ENCODE data around the gene UNC13C.

UNC13C gene

DNA sequence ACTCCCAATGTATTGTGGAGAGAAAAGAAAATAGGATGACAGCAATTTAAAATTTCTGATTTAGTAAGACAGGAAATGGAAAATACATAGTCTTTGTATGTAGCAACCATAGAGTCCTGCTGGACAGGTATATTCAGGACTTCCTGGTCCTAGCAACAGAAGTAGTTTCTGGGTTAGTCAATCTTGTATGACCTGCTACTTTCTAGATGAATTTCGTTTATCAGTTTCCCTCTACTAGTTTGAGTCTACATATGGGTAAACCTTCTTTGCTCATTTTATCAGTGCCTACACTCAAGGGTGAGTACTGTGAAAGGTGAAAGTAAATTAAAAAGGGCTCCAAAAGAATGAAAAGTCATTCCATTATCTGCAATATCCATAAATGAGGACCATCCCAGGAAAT lies 309.8 kb downstream of the UNC13C start:
- Histone ChIP-seq H3K4me1 (ENCODE audit: control insufficient read depth, insufficient read depth, low read length) (no peaks in the 10 kb centered on the region), H3K4me3 (ENCODE audit: low read length in 2 of 2) (no peak overlapping the region), H3K36me3 (ENCODE audit: control insufficient read depth in 2 of 2, insufficient read depth in 2 of 2, low read length in 2 of 2) (no peaks in the 10 kb centered on the region), H3K27ac (ENCODE audit: low read length) (no peak overlapping the region), H3K27me3 (ENCODE audit: control insufficient read depth in 1 of 2, insufficient read depth in 2 of 2, low read length in 2 of 2) (no peaks in the 10 kb centered on the region), H3K9ac (ENCODE audit: low read length in 2 of 2) (no peak overlapping the region), H3K9me3 (ENCODE audit: control insufficient read depth in 2 of 2, low read length in 2 of 2) (no peaks in the 10 kb centered on the region)

DNA sequence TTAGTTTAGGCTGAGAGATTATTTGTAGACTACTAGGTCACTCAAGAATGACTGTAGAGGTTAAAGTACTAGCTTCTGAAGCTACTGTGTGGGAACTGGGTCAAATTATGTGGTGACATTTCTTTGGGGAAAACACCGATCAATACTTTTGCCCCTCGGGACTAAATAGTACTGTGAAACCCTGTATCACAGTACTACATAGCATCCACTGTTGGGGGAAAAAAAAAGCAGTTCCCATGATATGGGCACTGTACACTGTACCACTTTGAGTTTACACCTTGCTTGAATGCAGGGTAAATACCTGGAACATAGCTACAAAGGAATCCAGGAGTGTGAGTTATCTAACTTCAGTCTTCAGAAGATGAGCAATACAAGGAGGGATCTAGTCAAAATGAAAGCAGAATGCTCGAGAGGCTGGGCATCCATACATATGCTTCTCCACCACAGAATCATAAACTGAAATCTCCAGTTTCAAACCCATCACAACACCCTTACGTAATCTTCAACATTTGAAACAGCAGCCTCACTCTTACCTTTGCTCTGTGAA lies 311.4 kb downstream of the UNC13C start:
- no peaks in the 10 kb centered on the region for H3K36me3 ChIP-seq (ENCODE audit: control insufficient read depth in 2 of 2, insufficient read depth in 2 of 2, low read length in 2 of 2)
- no peak overlapping the region for H3K27ac ChIP-seq (ENCODE audit: low read length)
- no peaks in the 10 kb centered on the region for H3K27me3 ChIP-seq (ENCODE audit: control insufficient read depth in 1 of 2, insufficient read depth in 2 of 2, low read length in 2 of 2)
- no peaks in the 10 kb centered on the region for H3K4me1 ChIP-seq (ENCODE audit: control insufficient read depth, insufficient read depth, low read length)
- no peaks in the 10 kb centered on the region for H3K9me3 ChIP-seq (ENCODE audit: control insufficient read depth in 2 of 2, low read length in 2 of 2)
- no peak overlapping the region for H3K4me3 ChIP-seq (ENCODE audit: low read length in 2 of 2)
- no peak overlapping the region for H3K9ac ChIP-seq (ENCODE audit: low read length in 2 of 2)

DNA sequence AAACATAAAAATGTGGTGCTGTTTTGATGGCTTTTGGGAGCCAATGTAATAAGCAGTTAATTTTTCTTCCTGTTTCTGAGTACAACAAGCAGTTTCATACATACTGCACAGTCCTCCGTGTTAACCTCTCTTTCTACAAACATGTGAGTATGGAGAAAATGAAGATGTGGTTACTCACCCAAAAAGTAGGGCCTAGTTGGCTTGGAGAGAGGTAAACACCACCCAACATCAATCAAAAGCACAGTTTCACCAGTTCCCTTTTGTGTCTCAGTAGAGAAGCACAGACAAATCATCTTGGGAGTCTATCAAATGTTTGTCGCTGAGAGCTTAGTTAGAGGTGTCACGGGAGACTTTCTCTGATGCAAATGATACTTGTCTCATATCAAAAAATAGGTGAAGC lies 320.2 kb downstream of the UNC13C start:
- H3K9me3 ChIP-seq (ENCODE audit: control insufficient read depth in 2 of 2, low read length in 2 of 2), result no peaks in the 10 kb centered on the region
- H3K27me3 ChIP-seq (ENCODE audit: control insufficient read depth in 1 of 2, insufficient read depth in 2 of 2, low read length in 2 of 2), result no peaks in the 10 kb centered on the region
- no peaks in the 10 kb centered on the region for H3K4me1 ChIP-seq (ENCODE audit: control insufficient read depth, insufficient read depth, low read length)
- no peaks in the 10 kb centered on the region for H3K36me3 ChIP-seq (ENCODE audit: control insufficient read depth in 2 of 2, insufficient read depth in 2 of 2, low read length in 2 of 2)
- H3K9ac ChIP-seq (ENCODE audit: low read length in 2 of 2), result no peak overlapping the region
- H3K4me3 ChIP-seq (ENCODE audit: low read length in 2 of 2), result no peak overlapping the region
- no peak overlapping the region for H3K27ac ChIP-seq (ENCODE audit: low read length)

DNA sequence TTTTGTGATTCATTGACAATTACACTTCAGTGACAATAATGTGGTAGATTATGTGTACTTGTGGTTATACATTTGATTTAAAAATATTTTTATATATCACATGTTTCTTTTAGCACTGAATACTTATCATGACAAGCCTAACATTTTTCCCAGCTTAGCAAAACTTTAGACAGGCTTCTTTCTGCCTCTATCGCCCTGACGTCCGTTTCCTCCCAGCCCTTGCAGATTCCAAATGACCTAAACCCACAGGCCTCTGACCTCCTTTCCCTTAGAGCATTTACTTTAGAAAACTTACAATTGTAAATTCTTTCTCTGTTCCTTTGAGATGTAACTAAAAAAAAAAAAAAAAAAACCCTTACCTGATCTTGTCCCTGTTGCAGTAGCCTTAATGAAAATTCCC lies 326.1 kb downstream of the UNC13C start:
- Histone ChIP-seq H3K36me3 (ENCODE audit: control insufficient read depth in 2 of 2, insufficient read depth in 2 of 2, low read length in 2 of 2) (no peaks in the 10 kb centered on the region), H3K9ac (ENCODE audit: low read length in 2 of 2) (no peak overlapping the region), H3K4me1 (ENCODE audit: control insufficient read depth, insufficient read depth, low read length) (no peaks in the 10 kb centered on the region), H3K27ac (ENCODE audit: low read length) (no peak overlapping the region), H3K9me3 (ENCODE audit: control insufficient read depth in 2 of 2, low read length in 2 of 2) (no peaks in the 10 kb centered on the region), H3K4me3 (ENCODE audit: low read length in 2 of 2) (no peak overlapping the region), H3K27me3 (ENCODE audit: control insufficient read depth in 1 of 2, insufficient read depth in 2 of 2, low read length in 2 of 2) (no peaks in the 10 kb centered on the region)

DNA sequence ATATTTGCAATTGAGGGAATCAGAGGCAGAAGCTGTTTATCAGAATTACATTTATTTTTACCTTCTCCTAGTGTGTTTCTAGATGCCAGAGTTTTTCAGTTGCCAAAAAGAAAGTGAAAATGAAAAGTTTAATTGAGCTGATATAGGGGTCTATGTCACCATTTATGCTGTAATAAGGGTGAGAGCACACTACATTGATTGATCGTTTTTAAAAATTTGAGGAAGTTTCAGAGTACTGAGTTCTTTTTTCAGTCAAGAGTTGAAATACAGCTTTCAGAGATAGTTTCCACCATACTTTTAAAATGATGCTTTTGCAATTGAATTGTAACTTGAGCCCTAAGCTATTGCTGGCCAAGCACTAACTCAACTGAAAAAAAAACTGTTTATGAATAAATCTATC lies 326.9 kb downstream of the UNC13C start:
- H3K4me1 ChIP-seq (ENCODE audit: control insufficient read depth, insufficient read depth, low read length), result no peaks in the 10 kb centered on the region
- no peaks in the 10 kb centered on the region for H3K36me3 ChIP-seq (ENCODE audit: control insufficient read depth in 2 of 2, insufficient read depth in 2 of 2, low read length in 2 of 2)
- H3K27me3 ChIP-seq (ENCODE audit: control insufficient read depth in 1 of 2, insufficient read depth in 2 of 2, low read length in 2 of 2), result no peaks in the 10 kb centered on the region
- no peak overlapping the region for H3K27ac ChIP-seq (ENCODE audit: low read length)
- H3K9ac ChIP-seq (ENCODE audit: low read length in 2 of 2), result no peak overlapping the region
- H3K4me3 ChIP-seq (ENCODE audit: low read length in 2 of 2), result no peak overlapping the region
- H3K9me3 ChIP-seq (ENCODE audit: control insufficient read depth in 2 of 2, low read length in 2 of 2), result no peaks in the 10 kb centered on the region

DNA sequence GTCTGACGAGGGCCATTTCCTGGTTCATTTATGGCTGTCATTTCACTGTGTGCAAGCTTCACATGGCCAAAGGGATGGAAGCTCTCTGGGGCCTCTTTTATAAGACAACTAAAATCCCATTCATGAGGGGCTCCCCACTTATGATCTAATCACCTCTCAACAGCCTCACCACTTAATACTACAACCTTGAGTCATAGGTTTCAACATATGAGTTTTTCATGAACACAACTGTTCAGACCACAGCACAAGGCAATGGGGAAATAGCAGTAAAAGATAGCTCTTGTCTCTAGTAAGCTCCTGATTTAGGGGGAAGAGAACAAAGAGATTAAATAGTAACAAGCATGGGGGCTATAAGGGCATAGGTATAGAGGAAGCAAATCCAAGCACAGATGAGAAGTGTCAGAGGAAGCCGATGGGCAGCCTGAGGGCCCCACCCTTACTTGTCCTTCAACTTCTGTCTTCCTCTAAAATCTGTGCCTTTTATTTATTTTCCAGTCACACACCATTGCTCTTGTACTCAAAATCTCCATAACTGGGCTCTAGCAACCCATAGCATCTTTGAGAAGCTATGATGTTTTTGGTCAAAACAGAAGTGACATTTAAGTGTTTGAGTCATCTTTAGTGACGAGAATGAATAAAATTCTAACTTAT lies 329.1 kb downstream of the UNC13C start:
- no peak overlapping the region for H3K27ac ChIP-seq (ENCODE audit: low read length)
- no peaks in the 10 kb centered on the region for H3K27me3 ChIP-seq (ENCODE audit: control insufficient read depth in 1 of 2, insufficient read depth in 2 of 2, low read length in 2 of 2)
- H3K36me3 ChIP-seq (ENCODE audit: control insufficient read depth in 2 of 2, insufficient read depth in 2 of 2, low read length in 2 of 2), result no peaks in the 10 kb centered on the region
- H3K4me1 ChIP-seq (ENCODE audit: control insufficient read depth, insufficient read depth, low read length), result no peaks in the 10 kb centered on the region
- H3K9me3 ChIP-seq (ENCODE audit: control insufficient read depth in 2 of 2, low read length in 2 of 2), result no peaks in the 10 kb centered on the region
- no peak overlapping the region for H3K9ac ChIP-seq (ENCODE audit: low read length in 2 of 2)
- no peak overlapping the region for H3K4me3 ChIP-seq (ENCODE audit: low read length in 2 of 2)

DNA sequence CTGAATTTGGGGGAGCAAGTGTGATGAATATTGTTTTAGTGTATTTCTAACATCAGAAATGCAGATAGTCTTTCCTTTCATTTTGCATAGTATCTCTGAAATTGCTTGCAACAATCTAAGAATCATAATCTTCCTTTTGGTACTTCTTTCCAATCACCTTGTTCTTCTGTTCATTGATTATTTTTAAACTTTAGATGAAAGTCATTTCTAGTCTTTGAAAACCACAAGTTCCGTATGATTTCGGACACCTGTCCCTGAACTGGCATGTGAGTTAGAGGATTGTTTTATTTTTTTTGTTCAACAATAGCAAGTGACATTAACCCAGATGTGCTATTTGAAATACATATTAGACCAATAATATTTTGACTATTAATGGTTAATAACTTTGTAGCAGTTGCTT lies 329.7 kb downstream of the UNC13C start:
- H3K27ac ChIP-seq (ENCODE audit: low read length), result no peak overlapping the region
- no peak overlapping the region for H3K9ac ChIP-seq (ENCODE audit: low read length in 2 of 2)
- H3K27me3 ChIP-seq (ENCODE audit: control insufficient read depth in 1 of 2, insufficient read depth in 2 of 2, low read length in 2 of 2), result no peaks in the 10 kb centered on the region
- no peak overlapping the region for H3K4me3 ChIP-seq (ENCODE audit: low read length in 2 of 2)
- H3K36me3 ChIP-seq (ENCODE audit: control insufficient read depth in 2 of 2, insufficient read depth in 2 of 2, low read length in 2 of 2), result no peaks in the 10 kb centered on the region
- H3K9me3 ChIP-seq (ENCODE audit: control insufficient read depth in 2 of 2, low read length in 2 of 2), result no peaks in the 10 kb centered on the region
- H3K4me1 ChIP-seq (ENCODE audit: control insufficient read depth, insufficient read depth, low read length), result no peaks in the 10 kb centered on the region

DNA sequence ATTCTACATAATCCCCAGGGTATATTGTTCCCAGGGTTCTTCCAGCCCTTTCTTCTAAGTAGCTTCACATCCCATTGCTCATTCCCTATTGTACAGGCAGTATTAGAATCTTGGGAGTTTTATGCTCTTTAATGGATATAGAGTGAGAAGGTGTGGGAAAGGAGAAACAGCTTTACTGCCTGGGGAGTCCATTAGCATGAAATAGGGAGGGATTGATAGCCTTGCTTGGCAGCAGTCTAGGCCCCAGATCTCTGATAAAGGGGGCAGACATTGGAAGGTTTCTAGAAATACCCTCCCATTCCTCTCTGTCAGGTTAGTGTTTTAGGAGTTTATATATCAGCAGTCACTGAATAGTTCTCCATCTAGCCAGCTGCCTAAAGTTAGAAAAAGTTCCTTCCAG lies 334.3 kb downstream of the UNC13C start:
- Histone ChIP-seq H3K4me1 (ENCODE audit: control insufficient read depth, insufficient read depth, low read length) (no peaks in the 10 kb centered on the region), H3K27me3 (ENCODE audit: control insufficient read depth in 1 of 2, insufficient read depth in 2 of 2, low read length in 2 of 2) (no peaks in the 10 kb centered on the region), H3K27ac (ENCODE audit: low read length) (no peak overlapping the region), H3K4me3 (ENCODE audit: low read length in 2 of 2) (no peak overlapping the region), H3K36me3 (ENCODE audit: control insufficient read depth in 2 of 2, insufficient read depth in 2 of 2, low read length in 2 of 2) (no peaks in the 10 kb centered on the region), H3K9ac (ENCODE audit: low read length in 2 of 2) (no peak overlapping the region), H3K9me3 (ENCODE audit: control insufficient read depth in 2 of 2, low read length in 2 of 2) (no peaks in the 10 kb centered on the region)

DNA sequence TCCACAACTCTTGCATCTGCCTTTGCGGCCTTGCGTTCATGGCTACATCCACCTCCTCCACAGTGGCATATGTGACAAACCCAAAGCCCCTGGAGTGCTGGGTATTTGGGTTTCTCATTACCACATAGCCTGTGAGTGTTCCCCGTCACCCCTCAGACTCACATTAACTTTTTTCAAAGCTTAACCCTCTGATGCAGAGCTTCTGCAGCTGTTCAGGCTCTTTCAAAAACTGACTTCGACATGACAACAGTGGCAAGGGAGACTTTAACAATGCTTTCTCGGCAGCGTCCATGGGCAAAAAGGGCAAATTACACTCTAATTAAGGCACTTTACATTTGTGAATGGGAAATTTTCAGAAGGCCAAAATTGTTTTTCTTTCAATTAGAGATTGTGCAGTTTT lies 343.2 kb downstream of the UNC13C start:
- H3K9ac ChIP-seq (ENCODE audit: low read length in 2 of 2), result no peak overlapping the region
- H3K27ac ChIP-seq (ENCODE audit: low read length), result no peak overlapping the region
- no peaks in the 10 kb centered on the region for H3K9me3 ChIP-seq (ENCODE audit: control insufficient read depth in 2 of 2, low read length in 2 of 2)
- H3K27me3 ChIP-seq (ENCODE audit: control insufficient read depth in 1 of 2, insufficient read depth in 2 of 2, low read length in 2 of 2), result no peaks in the 10 kb centered on the region
- H3K36me3 ChIP-seq (ENCODE audit: control insufficient read depth in 2 of 2, insufficient read depth in 2 of 2, low read length in 2 of 2), result no peaks in the 10 kb centered on the region
- H3K4me3 ChIP-seq (ENCODE audit: low read length in 2 of 2), result no peak overlapping the region
- no peaks in the 10 kb centered on the region for H3K4me1 ChIP-seq (ENCODE audit: control insufficient read depth, insufficient read depth, low read length)

DNA sequence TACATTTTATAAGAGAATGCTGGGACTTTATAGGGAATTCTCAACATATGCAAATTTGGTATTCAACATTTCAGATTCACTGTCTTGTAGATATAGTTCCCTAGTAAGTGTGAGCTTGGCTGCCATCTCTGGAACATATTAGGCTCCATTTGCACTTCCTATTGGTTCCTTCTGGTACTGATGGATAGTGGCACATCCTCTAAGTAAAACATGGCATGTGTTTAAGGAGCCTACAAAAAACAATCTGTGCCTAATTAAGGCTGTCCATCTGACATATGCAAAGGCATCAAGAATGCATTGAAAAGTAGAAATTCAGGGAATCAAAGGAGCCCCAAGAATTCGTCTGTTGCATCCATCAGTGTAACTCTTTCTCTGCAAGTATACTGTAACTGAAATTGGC lies 344.1 kb downstream of the UNC13C start:
- Histone ChIP-seq H3K9me3 (ENCODE audit: control insufficient read depth in 2 of 2, low read length in 2 of 2) (no peaks in the 10 kb centered on the region), H3K4me1 (ENCODE audit: control insufficient read depth, insufficient read depth, low read length) (no peaks in the 10 kb centered on the region), H3K27me3 (ENCODE audit: control insufficient read depth in 1 of 2, insufficient read depth in 2 of 2, low read length in 2 of 2) (no peaks in the 10 kb centered on the region), H3K27ac (ENCODE audit: low read length) (no peak overlapping the region), H3K36me3 (ENCODE audit: control insufficient read depth in 2 of 2, insufficient read depth in 2 of 2, low read length in 2 of 2) (no peaks in the 10 kb centered on the region), H3K9ac (ENCODE audit: low read length in 2 of 2) (no peak overlapping the region), H3K4me3 (ENCODE audit: low read length in 2 of 2) (no peak overlapping the region)

DNA sequence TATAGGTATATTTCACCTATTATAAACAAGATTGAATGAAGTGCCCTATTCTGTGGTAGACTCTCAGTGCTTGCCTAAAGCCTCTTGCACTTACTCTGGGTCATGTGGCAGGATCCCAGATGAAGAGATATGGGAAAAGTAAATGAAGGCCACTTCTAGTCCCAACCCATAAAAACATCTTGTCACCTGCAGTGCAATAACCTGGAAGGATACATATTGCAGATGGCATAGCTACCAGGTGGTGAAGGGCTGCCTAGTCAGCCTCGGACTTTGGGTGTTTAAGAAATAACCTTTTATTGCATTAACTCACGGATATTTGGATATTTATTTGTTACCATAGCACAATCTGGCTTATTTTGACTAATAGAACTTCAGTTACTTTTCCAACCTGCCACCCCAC lies 367.1 kb downstream of the UNC13C start:
- Histone ChIP-seq H3K4me3 (ENCODE audit: low read length in 2 of 2) (no peak overlapping the region), H3K36me3 (ENCODE audit: control insufficient read depth in 2 of 2, insufficient read depth in 2 of 2, low read length in 2 of 2) (no peaks in the 10 kb centered on the region), H3K4me1 (ENCODE audit: control insufficient read depth, insufficient read depth, low read length) (no peaks in the 10 kb centered on the region), H3K27ac (ENCODE audit: low read length) (no peak overlapping the region), H3K9me3 (ENCODE audit: control insufficient read depth in 2 of 2, low read length in 2 of 2) (no peaks in the 10 kb centered on the region), H3K9ac (ENCODE audit: low read length in 2 of 2) (no peak overlapping the region), H3K27me3 (ENCODE audit: control insufficient read depth in 1 of 2, insufficient read depth in 2 of 2, low read length in 2 of 2) (no peaks in the 10 kb centered on the region)
